ENCODE measurements around the gene SNAP29.
A peak's percentile ranks its signal among the peaks of the same experiment; 100 is the strongest.
"Not testable (repeated sequence)": the region's sequence is repeated elsewhere in the genome, so short reads cannot be mapped to it uniquely, and the experiment has no call there.

The SNAP29 gene

DNA sequence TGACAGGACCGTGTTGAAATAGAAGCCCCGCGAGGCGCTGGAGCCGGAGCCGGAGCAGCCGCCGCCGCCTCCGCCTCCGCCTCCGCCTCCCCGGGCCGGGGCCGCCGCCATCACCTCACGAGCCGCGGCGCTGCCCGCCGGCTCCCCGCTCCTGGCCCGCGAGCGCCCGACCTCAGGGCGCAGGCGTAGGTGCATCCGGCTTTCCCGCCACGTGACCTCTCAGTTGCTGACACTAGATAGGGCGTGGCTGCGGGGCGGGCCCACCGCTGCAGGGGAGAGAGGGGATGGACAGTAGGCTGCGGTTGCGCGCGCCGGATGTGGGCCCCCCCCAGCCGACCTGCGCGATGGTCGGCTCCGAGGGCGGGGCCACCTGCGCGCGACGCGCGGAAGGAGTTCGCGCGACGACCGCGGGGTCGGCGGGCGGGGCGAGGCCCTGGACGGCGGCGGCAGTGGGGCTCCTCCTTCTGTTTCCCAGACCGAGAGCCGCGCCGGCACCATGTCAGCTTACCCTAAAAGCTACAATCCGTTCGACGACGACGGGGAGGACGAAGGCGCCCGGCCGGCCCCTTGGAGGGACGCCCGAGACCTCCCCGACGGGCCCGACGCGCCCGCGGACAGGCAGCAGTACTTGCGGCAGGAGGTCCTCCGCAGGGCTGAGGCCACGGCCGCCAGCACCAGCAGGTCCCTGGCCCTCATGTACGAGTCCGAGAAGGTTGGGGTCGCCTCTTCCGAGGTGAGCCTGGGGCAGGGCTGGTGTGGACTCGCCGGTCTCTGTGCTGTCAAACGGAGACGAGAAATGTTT is at the start of gene SNAP29, which contains the start of gene PI4KA:
TSS of gene SNAP29 (plus strand) at position 393 of the 802 bp plus-strand sequence. CDS start at position 497, 104 bp downstream.
TSS of gene PI4KA (minus strand) at position 197 of the 802 bp plus-strand sequence. CDS start at position 111, 86 bp downstream.
- DNase-seq, result peak; percentile 99

DNA sequence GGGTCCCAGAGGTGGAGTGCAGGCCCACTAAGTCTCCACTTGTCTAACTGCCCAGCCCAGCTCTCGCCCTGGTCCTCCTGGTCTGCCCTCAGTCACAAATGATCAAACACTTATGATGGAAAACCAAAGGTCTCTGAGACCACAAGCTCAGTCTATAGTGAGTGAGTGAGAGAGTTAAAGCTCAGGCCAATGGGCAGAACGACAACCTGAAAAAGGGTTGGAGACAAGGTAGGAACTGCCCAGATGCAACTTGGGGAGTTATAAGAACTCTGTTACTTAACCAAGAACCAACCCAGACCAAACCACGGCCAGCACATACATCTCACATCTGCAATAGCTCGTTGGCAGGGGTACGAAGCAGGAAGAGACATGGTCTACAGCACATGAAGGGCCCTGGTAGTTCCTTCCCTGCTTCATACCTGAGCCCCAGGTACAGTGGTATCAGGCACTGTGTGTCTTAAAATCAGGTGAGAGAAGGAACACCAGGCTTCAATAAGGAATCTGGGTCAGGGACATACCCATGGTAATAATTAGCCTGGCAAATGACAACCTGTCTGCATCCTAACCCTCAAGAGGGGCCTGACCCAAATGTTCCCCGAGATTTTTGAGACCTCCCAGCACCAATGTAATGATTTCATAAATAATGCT is 49.1 kb upstream of the SNAP29 start:
- no peak for DNase-seq

DNA sequence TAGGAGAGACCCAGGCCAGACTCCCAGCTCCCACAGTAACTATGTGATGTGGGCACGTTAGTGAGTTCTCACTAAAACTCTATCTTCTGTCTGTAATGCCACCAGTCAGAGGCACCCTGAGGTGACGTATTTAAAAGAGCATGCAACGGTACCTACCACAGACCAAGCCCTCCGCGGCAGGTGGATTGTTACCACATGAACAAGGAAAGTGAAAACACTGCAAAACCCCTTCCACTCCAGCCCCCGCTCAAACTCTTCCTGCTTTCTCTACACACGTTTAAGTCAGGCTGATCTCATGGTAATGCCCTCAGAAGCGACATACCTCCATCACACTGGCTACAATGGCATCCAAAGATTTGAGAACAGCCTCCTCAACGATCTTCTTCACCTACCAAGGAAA is 48.2 kb upstream of the SNAP29 start:
- DNase-seq, result no peak

- no peak for DNase-seq
Measured at GRCh38 chr22:20811171-20811570, 47.6 kb upstream of the SNAP29 start.

GRCh38 chr22:20811971-20812660 is 46.7 kb upstream of the SNAP29 start:
- no peak for DNase-seq

- DNase-seq, result no peak
Measured at GRCh38 chr22:20813056-20813455, 45.8 kb upstream of the SNAP29 start.

DNA sequence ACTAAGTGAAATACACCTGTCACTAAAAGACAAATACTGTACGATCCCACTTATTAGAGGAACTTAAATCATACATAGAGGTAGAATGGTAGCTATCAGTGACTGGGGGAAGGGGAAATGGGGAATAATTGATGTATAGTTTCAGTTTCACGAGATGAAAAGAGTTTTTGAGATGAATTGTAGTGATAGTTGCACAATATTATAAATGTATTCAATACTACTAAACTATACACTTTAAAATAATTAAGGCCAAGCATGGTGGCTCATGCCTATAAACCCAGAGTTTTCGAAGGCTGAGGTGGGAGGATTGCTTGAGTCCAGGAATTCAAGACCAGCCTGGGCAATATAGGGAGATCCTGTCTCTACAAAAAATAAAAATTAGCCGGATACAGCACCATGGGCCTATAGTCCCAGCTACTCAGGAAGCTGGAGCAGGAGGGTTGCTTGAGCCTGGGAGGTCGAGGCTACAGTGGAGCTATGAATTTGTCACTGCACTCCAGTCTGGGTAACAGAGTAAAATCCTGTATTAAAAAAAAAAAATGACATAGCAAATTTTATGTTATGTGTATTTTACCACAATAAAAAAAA is 44.5 kb upstream of the SNAP29 start:
- no peak for DNase-seq

DNA sequence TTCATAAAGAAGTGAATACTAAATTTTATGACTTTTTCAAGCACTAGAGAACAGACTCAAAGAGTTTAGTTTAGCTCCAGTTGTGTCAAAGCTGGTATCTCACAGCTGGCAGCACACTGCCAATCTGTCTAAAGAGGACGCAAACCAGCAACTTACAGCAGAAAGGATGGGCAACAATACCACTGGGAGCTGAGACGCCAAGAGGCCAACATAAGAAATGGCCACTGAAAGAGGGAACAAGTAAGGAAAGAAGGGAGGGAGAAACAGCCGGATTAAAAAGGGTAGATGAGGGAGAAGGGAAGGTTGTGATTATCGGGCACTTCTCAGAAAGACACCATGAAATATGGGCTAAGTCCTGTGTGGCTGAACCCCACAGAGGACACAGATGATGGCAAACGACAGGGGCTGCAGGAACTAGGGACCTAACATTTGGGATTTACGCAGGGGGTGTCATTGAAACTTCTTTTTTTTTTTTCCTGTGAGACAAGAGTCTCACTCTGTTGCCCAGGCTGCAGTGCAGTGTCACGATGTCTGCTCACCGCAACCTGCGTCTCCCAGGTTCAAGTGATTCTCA is 43.2 kb upstream of the SNAP29 start:
- no peak for DNase-seq

DNA sequence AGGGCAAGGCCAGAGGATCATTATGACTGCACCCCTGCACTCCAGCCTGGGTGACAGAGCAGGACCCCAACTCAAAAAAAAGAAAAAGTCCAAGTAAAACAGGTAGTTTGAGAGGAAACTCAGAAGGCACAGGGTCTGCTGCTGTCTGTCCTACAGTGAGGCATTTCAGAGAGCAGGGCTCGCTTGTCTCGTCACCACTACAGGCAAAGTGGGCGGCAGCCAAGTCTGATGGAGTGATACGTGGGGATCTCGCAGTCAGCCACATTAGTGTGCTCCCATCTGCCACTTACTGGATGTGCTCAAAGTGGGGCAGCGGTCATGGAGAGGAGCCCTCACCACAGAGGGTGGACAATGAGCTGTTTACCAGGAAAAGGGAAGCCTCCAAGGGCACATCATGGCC is 42.2 kb upstream of the SNAP29 start:
- DNase-seq, result no peak

- DNase-seq, result no peak
Measured at GRCh38 chr22:20818471-20818870, 40.3 kb upstream of the SNAP29 start.

- no peak for DNase-seq
Measured at GRCh38 chr22:20819471-20819870, 39.3 kb upstream of the SNAP29 start.

DNA sequence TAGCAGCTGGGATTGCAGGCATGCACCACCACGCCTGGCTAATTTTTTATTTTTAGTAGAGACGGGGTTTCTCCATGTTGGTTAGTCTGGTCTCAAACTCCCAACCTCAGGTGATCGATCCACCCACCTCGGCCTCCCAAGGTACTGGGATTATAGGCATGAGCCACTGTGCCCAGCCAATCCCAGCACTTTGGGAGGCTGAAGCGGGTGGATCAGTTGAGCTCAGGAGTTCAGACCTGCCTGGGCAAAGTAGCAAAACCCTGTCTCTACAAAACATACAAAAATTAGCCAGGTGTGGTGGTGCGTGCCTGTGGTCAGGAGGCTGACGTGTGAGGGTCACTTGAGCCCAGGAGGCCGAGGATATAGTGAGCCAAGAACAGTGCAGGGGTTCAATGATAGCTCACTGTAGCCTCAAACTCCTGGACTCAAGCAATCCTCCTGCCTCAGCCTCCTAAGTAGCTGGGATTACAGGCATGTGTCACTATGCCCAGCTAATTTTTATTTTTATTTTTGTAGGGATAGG is 37.0 kb upstream of the SNAP29 start:
- DNase-seq, result not testable (repeated sequence)

DNA sequence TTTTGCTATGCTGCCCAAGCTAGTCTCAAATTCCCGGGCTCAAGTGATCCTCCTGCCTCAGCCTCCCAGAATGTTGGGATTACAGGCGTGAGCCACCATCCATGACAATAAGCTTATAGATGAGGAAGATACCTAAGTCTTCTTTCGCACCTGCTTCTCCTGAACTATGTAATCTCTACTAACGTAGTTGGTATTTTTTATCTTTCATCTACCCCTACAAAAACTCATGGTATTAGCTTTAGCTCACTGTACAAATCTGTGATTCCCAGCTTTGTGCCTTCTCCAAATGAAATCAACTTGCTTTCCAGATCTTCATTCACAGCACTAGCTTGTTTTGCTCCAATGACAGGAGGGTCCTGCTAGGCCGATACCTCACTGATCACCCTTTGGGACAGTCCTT is 36.6 kb upstream of the SNAP29 start:
- no peak for DNase-seq

- DNase-seq, result no peak
Measured at GRCh38 chr22:20823264-20823663, 35.5 kb upstream of the SNAP29 start.

- not testable (repeated sequence) for DNase-seq
Measured at GRCh38 chr22:20825216-20825615, 33.6 kb upstream of the SNAP29 start.

GRCh38 chr22:20825624-20826023 is 33.2 kb upstream of the SNAP29 start:
- DNase-seq, result no peak

GRCh38 chr22:20826373-20827152 is 32.2 kb upstream of the SNAP29 start:
- DNase-seq, result not testable (repeated sequence)

DNA sequence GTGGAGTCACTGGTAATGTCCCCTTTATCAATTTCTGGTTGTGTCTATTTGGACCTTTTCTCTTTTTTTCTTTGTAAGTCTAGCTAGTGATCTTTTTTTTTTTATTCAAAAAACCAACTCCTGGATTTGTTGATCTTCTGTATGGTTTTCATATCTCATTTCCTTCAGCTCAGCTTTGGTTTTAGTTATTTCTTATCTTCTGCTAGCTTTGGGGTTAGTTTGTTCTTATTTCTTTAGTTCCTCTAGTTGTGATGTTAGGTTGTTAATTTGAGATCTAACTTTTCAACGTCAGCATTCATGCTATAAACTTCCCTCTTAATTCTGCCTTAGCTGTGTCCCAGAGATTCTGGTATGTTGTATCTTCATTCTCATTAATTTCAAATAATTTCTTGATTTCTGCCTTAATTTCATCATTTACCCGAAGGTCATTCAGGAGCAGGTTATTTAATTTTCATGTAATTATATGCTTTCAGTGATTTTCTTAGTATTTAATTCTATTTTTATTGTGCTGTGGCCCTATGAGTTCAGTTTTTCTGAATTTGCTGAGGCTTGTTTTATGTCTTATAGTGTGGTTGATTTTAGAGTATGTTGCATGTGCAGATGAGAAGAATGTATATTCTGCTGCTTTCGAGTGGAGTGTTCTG is 29.2 kb upstream of the SNAP29 start:
- DNase-seq, result no peak

DNA sequence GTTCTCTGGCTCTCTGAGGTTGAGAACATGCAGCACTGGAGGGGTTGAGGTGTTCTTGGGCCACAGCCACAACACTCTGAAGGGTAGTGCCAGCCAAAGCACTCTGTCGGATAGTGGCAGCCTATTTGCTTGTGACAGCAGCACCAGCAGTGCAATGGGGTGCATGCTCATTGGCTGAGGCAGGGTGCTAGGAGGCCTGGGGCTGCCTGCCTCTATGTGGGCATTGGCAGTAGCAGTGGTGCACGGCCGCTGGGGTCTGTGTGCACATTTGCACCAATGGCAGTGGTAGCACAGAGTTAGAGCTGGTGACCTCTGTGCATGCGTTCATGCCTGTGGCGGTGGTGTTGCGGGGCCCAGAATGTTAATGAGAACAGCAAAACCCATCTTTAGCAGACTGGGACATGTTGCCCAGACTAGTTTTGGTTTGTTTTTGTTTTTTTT is 25.6 kb upstream of the SNAP29 start:
- DNase-seq, result no peak

DNA sequence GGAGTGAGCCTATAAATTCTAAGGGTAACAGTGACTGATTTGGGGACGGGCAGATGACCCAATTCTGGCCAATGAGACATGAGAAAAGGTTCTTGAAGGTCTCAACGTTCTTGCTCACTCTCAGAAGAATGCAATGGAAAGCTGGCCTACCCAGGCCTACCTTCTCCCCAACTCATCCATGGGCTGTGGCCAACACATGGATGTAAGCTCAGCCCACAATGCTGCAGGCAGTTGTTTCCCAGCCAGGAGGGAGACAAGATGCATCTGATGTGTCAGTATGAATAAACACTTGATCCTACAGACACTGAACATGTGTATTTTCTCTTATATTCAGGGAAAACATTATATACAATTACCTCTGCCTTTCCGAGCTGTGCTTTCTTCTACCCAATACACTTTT is 24.6 kb upstream of the SNAP29 start:
- DNase-seq, result no peak

DNA sequence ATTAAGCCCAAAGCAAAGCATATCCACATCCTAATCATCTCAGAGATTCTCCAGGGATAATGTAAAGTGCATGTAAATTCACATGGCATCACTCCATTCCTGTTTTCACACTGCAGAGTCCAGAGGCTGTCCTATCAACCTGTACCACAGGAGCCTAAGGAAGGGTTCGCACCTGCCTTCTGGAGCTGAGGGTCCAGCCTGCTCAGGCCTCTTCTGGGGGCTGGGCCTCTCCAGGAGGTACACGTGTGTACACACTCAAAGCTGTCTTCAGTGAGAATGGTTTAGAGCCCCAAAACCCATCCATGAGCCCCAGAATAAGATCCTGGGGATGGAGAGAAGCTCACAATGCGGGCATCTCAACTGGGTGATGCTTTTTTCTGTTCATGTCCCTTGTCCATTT is 24.1 kb upstream of the SNAP29 start:
- no peak for DNase-seq

Data from activated CD4-positive, CD25-positive, alpha-beta regulatory T cell treated with anti-CD3 and anti-CD28 coated beads, Interleukin-2, amount 50 U/mL, for 72 hours (primary cell).